ENCODE results near the gene ERICH2.

The ERICH2 gene

DNA sequence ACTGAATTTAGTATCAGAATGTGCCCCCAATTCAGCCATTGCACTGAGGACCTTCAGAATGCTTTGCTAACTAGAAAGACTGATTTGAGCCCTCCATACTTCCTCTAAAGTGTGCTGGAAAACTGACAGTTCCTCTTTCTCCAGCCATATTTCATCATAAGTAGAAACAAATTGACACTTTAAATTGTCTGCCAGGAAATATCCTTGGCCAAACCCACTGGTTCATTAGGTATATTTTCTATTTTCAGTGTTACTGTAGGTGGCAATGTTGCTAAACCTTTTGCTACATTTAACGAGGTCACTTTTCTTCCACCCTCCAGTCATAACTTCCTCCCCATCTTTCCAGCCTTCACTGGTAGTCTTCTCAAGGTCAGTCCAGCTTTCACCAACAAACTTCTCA is 33.5 kb upstream of the ERICH2 start:
- Histone ChIP-seq H3K4me3 (ENCODE audit: low read depth in 1 of 2, low read length in 1 of 2) (no peak overlapping the region), H3K27ac (no peak overlapping the region), H3K36me3 (no peaks in the 10 kb centered on the region), H3K27me3 (peaks cover 29% of the 10 kb centered on the region), H3K9me3 (no peaks in the 10 kb centered on the region), H3K4me1 (ENCODE audit: control insufficient read depth in 1 of 2, insufficient read depth in 1 of 2, low read depth in 1 of 2, low read length in 1 of 2) (peaks cover 5 to 7% of the 10 kb centered on the region in 2 experiments)
- TF ChIP-seq, protein P1, sequence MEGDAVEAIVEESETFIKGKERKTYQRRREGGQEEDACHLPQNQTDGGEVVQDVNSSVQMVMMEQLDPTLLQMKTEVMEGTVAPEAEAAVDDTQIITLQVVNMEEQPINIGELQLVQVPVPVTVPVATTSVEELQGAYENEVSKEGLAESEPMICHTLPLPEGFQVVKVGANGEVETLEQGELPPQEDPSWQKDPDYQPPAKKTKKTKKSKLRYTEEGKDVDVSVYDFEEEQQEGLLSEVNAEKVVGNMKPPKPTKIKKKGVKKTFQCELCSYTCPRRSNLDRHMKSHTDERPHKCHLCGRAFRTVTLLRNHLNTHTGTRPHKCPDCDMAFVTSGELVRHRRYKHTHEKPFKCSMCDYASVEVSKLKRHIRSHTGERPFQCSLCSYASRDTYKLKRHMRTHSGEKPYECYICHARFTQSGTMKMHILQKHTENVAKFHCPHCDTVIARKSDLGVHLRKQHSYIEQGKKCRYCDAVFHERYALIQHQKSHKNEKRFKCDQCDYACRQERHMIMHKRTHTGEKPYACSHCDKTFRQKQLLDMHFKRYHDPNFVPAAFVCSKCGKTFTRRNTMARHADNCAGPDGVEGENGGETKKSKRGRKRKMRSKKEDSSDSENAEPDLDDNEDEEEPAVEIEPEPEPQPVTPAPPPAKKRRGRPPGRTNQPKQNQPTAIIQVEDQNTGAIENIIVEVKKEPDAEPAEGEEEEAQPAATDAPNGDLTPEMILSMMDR (IDR thresholded peaks at IDR 0.05), result no peak

DNA sequence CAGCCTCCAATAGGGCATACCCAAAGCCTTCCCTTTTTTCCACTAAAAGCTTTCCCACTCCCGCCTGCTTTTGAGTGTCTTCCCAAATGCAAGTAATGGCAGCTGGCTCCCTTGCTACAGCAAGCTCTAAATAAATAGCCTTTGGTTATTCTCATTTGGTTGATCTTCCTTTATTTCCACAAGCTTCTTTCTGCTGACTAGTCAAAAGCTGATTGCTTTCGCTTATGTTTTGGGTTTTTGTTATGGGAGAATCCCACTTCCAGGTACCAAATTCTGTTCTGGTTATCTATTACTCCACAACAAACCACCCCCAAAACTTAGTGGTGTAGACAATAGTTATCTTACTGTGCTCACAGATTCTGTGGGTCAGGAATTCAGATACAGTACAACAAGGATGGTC is 32.8 kb upstream of the ERICH2 start:
- TF ChIP-seq, protein P1 (IDR thresholded peaks at IDR 0.05), result no peak
- Histone ChIP-seq H3K4me3 (ENCODE audit: low read depth in 1 of 2, low read length in 1 of 2) (no peak overlapping the region), H3K27me3 (peaks cover 21% of the 10 kb centered on the region), H3K9me3 (no peaks in the 10 kb centered on the region), H3K27ac (no peak overlapping the region), H3K36me3 (no peaks in the 10 kb centered on the region), H3K4me1 (ENCODE audit: control insufficient read depth in 1 of 2, insufficient read depth in 1 of 2, low read depth in 1 of 2, low read length in 1 of 2) (peaks cover 5 to 7% of the 10 kb centered on the region in 2 experiments)

DNA sequence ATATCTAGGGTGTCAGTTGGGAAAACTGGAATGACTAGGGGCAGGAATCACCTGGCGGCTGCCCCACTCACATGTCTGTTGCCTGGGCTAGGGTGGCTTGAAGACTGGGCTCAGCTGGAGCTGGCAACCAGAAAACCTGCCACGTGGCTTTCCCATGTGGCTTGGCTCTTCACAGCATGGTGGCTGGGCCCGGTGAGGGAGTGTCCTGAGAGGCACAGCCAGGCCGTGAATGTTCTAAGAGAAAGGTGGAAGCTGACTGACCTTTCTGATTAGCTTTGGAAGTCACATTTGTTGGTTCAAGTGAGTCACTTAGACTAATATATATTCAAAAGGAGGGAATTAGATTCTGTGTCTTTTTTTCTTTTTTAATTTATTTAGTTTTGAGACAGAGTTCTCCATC is 32.4 kb upstream of the ERICH2 start:
- H3K36me3 ChIP-seq, result no peaks in the 10 kb centered on the region
- H3K27ac ChIP-seq, result no peak overlapping the region
- peaks cover 18% of the 10 kb centered on the region for H3K27me3 ChIP-seq
- TF ChIP-seq, protein P1 (IDR thresholded peaks at IDR 0.05), result no peak
- no peak overlapping the region for H3K4me3 ChIP-seq (ENCODE audit: low read depth in 1 of 2, low read length in 1 of 2)
- peaks cover 5 to 7% of the 10 kb centered on the region in 2 experiments for H3K4me1 ChIP-seq (ENCODE audit: control insufficient read depth in 1 of 2, insufficient read depth in 1 of 2, low read depth in 1 of 2, low read length in 1 of 2)
- H3K9me3 ChIP-seq, result no peaks in the 10 kb centered on the region

DNA sequence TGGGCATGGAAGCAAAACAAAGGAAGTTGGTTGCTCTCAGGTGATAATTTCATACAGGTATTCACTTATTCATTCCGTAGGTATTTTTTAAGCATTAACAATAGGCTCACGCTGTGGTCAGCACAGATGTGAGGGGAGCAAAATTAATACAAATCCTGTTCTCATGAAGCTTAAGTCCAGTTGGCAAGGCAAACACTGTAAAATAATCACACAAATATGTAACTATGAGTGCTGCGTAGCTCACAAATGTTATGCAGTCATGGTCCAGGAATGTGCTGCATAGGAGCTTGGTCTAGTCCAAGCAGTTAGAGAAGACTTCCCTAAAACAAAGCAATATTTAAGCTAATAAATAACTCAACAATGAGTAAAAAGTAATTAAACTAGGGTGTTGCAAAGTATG is 31.1 kb upstream of the ERICH2 start:
- TF ChIP-seq, protein P1 (IDR thresholded peaks at IDR 0.05), result no peak
- no peak overlapping the region for H3K27ac ChIP-seq

DNA sequence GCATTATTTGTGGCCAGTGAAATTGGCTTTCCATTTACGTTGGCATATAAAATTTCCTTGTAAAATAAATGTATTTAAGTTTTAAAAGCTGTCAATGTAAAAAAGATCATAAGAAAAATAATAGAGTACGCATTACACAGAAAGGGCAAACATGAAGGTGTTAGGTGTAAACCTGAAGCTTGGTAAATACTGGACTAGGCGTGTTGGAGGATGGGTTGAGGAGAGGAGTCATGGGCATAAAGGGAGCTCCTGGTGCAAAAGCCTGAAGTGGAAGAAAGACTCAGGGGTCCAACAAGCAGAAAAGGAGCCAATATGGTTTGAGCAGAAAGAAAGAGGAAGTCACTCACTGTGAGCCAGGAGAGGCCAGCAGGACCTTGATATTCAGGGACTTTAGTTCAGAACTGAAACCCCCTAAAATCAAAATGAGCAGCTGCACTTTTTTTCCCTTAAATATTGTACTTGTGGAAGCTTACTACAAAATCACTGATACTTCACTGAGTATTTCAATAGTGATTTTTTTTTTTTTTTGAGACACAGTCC is 30.6 kb upstream of the ERICH2 start:
- peaks cover 1% of the 10 kb centered on the region for H3K27me3 ChIP-seq
- no peak overlapping the region for H3K27ac ChIP-seq
- peaks cover 12 to 13% of the 10 kb centered on the region in 2 experiments for H3K4me1 ChIP-seq (ENCODE audit: control insufficient read depth in 1 of 2, insufficient read depth in 1 of 2, low read depth in 1 of 2, low read length in 1 of 2)
- H3K9me3 ChIP-seq, result no peaks in the 10 kb centered on the region
- TF ChIP-seq, protein P1 (IDR thresholded peaks at IDR 0.05), result no peak
- H3K4me3 ChIP-seq (ENCODE audit: low read depth in 1 of 2, low read length in 1 of 2), result no peak overlapping the region
- no peaks in the 10 kb centered on the region for H3K36me3 ChIP-seq

More for the DNA sequence above, 31.1 kb upstream of the ERICH2 start:
- Histone ChIP-seq H3K27me3 (peaks cover 7% of the 10 kb centered on the region), H3K4me1 (ENCODE audit: control insufficient read depth in 1 of 2, insufficient read depth in 1 of 2, low read depth in 1 of 2, low read length in 1 of 2) (peaks cover 7% of the 10 kb centered on the region in 2 experiments), H3K9me3 (no peaks in the 10 kb centered on the region), H3K36me3 (no peaks in the 10 kb centered on the region), H3K4me3 (ENCODE audit: low read depth in 1 of 2, low read length in 1 of 2) (no peak overlapping the region)
